GM19324 (cell line): Measurements from ENCODE around the gene OSGEPL1.
A peak's percentile ranks its signal among the peaks of the same experiment; 100 is the strongest.
"Not testable (repeated sequence)": the region's sequence is repeated elsewhere in the genome, so short reads cannot be mapped to it uniquely, and the experiment has no call there.

ENCODE experiments used
- ATAC-seq: cut with Tn5 transposase; IDR thresholded peaks from one replicate; pipeline ENCODE4 v1.9.1; 2021; ENCODE audit warnings: mild to moderate bottlenecking, moderate library complexity; ENCODE audit not compliant: unreplicated experiment, low FRiP score

Gene OSGEPL1

DNA sequence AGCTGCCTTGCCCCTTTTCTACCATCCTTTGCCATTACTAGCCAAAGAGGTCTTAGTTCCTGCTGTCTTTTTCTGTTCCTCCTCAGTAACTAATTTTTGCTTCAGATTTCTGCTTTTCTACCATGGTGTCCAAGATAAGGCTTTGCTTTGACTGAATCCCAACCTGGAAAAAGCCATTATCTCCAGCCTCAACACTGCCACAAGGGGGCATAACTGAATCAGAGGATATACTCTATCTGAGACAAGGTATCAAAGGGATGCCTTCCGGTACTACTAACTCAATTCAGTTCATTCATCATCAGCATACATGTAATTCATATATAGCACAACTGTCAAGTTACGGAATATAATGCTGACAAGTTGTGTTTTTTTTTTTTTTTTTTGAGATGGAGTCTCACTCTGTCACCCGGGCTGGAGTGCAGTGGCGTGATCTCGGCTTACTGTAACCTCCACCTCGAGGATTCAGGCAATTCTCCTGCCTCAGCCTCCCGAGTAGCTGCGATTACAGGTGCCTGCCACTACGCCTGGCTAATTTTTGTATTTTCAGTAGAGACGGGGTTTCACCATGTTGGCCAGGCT lies 11.4 kb downstream of the OSGEPL1 start:
- peak; percentile 44 for ATAC-seq

GRCh38 chr2:189729430-189729829 lies 33.2 kb downstream of the OSGEPL1 start:
- no peak for ATAC-seq

DNA sequence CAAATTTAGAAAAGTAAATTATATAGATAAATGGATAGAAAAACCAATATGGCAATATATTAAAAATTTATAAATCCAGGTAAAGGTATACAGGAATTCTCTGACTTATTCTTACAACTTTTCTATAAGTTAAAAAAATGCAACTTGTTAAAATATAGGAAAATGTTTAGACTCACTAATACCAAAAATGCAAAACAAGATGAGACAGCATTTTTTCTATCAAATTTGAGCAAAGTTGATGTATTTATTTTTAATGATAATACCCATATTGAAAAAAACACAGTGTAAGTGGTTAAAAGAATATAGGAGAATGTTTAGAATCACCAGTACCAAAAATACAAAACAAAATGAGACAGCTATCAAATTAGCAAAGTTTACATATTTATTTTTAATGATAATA lies 35.7 kb downstream of the OSGEPL1 start:
- no peak for ATAC-seq

DNA sequence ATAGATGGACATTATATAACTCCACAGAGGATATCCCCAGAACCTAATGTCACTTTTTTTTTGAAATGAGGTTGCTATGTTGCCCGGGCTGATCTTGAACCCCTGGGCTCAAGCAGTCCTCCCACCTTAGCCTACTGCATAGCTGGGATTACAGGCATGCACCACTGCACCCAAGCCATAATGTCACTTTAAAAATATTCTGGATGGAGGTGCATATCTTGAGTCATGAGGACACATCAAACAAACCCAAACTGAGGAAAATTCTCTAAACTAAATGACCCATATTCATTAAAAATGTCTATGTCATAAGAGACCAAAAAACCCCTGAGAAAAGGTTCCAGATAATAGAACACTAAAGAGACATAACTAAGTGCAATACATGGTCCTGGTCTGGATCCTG lies 36.3 kb downstream of the OSGEPL1 start:
- no peak for ATAC-seq

DNA sequence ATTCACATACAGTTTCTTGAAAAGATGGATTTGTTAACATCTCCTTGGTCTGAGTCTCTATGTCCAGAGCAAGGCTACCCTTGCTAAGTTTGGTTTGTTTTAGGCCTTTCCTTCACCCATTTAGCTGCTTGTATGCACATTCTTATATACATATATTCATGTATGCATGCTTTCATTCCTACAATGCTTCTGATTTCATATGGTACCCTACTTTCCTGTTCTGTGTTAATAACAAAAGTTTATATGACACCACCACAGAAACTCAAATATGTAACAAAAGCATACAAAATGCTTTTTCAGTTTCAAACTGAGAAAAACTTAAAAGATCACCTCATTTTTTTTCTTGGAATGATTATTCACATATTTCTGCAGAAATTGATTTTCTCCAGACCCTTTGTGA lies 39.4 kb downstream of the OSGEPL1 start:
- no peak for ATAC-seq

DNA sequence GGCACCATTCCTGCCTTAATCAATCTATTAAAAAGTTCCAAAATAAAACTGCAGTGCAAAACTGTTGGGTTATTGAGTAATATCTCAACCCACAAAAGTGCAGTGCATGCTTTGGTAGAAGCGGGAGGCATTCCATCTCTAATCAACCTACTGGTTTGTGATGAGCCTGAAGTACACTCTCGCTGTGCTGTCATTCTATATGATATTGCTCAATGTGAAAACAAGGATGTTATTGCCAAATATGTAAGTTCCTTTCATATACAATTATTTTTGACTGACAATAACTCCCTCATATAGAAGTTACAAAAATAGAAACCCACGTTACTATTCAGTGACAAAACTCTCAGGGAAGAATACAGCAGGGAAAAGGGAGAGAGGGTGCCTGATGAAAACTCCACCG lies 43.0 kb downstream of the OSGEPL1 start:
- no peak for ATAC-seq

- ATAC-seq, result not testable (repeated sequence)
These were observed 45.0 kb downstream of the OSGEPL1 start for GRCh38 chr2:189717593-189717992.

GRCh38 chr2:189709501-189710221 lies 52.9 kb downstream of the OSGEPL1 start:
- no peak for ATAC-seq

GRCh38 chr2:189702071-189702470 lies 60.5 kb downstream of the OSGEPL1 start:
- ATAC-seq, result no peak

GRCh38 chr2:189700681-189701080 lies 61.9 kb downstream of the OSGEPL1 start:
- no peak for ATAC-seq

DNA sequence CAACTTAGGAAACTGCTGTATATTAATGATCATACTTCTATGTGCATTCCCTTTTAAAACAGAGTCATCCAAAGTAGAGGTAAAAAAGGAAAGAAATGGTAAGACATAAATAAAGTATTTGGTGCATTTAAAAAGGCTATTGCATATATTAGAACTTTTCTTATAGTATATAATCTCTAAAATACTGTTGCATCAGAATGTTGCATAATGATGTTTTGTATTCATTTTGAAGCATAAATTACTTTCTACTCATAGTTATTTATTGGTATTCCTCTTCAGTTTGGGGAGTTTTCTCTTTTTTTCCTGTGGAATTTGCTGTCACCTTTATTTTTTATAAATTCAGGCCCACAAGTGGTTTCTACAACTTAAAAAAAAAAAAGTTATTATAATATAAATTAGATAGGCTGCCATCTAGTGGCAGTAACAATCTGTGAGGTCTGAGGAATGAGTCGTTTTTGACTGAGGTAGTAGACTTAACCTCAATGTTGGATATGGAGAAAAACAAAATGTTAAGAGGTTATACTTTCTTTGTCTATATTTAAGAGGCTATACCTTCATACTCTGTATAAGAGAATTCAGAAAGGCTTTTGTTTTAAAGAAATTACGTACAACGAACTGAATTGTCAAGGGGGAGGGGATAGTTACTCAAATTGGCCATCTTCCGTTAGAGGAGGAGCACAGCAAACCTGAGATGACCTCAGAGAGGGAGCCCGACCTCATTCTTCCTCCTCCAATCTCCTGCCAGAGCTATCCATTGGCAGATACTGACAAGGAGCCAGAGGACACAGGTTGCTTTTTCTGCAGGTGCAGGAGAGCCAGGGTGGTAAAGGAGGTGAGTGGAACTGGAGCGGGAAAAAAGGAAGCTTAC lies 64.3 kb downstream of the OSGEPL1 start:
- ATAC-seq, result no peak
